HepG2 (cell line): ENCODE data around the gene HNRNPUL2.

Experiments used
- CHD2 ChIP-seq: IDR thresholded peaks from 2 replicates; pipeline ENCODE4 v1.6.1; 2011; ENCODE audit warnings: low read depth, low read length, improper control_type of control experiment
- FOXP1 ChIP-seq, 2 experiments: fragments of 450-650 bp in 1 of 2; IDR thresholded peaks; 2 replicates each; pipeline ENCODE4 v1.6.1; 2017 to 2018; ENCODE audit warnings: antibody characterized with exemption in 1 of 2
- NFIC ChIP-seq: IDR thresholded peaks from 2 replicates; pipeline ENCODE4 v1.6.1; 2012; ENCODE audit warnings: mild to moderate bottlenecking, low read length, inconsistent platforms
- NR2C2 ChIP-seq: sonication (generic); formaldehyde crosslinking; IDR thresholded peaks from 2 replicates; pipeline ENCODE4 v1.4.0; 2020; ENCODE audit warnings: missing genetic modification reagents, mild to moderate bottlenecking, moderate library complexity, borderline replicate concordance
- STAG1 ChIP-seq: sonication (generic); formaldehyde crosslinking; IDR thresholded peaks from 2 replicates; pipeline ENCODE4 v1.4.0; 2020; ENCODE audit warnings: missing genetic modification reagents

DNA sequence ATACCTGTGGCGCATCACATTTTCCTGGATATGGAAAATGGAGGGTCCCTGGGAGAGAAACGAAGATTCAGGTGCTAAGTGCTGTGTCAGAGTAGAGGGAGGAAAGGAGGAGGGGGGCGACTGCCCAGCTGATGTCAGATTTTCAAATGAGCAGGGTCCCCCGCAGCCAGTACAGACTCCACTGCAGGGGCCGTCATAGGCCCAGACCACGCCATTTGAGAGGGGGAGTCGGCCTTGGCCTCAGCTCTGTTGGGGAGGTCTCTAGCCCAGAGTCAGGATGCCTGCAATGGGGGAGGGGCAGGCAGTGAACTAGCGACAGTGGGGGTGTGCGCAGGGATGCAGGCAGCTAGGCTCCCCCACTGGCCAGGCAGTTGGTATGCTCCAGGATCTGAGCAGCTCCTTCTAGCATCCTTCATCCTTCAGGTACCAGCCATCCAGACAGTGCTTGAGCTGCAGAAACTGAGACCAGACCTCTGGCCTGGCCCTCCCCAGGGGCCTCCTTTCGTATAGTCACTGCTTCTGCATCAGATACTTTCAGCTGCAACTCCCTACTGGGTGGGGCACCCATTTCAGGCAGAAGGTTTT, 19.9 kb downstream of the HNRNPUL2 start, which contains the start of the genes BSCL2 and GNG3:
- no peak for TF ChIP-seq FOXP1 (IDR thresholded peaks at IDR 0.05)
- TF ChIP-seq FOXP1 (CRISPR knock-in tag; IDR thresholded peaks at IDR 0.05): no peak
- TF ChIP-seq STAG1 (CRISPR knock-in tag): no peak
- TF ChIP-seq CHD2: no peak
- TF ChIP-seq NR2C2 (CRISPR knock-in tag): no peak
- TF ChIP-seq NFIC: no peak
